HepG2 (cell line): ENCODE measurements around the gene RNU7-1. TPM values are rescaled to one million over a fixed set of nuclear protein-coding genes. Genes with fewer than 3 reads are reported as not detected.

Source experiments
- ATF1 ChIP-seq: IDR thresholded peaks from 2 replicates; pipeline ENCODE4 v1.6.1; 2016; ENCODE audit warnings: mild to moderate bottlenecking, control low read depth
- DDIT3 ChIP-seq: sonication (generic); formaldehyde crosslinking; IDR thresholded peaks from 2 replicates; pipeline ENCODE4 v1.4.0; 2020; ENCODE audit warnings: mild to moderate bottlenecking, missing genetic modification reagents
- FOXK2 ChIP-seq: fragments of 450-650 bp; IDR thresholded peaks from 2 replicates; pipeline ENCODE4 v1.6.1; 2016
- KAT7 ChIP-seq: IDR thresholded peaks from 2 replicates; pipeline ENCODE4 v1.6.1; 2018; ENCODE audit warnings: borderline replicate concordance, missing compliant biosample characterization
- MTA3 ChIP-seq: sonication (generic); formaldehyde crosslinking; IDR thresholded peaks from 2 replicates; pipeline ENCODE4 v1.4.0; 2020; ENCODE audit warnings: missing genetic modification reagents
- SP1 ChIP-seq, 2 experiments: fragments of 450-650 bp in 1 of 2; sonication (generic) in 1 of 2; formaldehyde crosslinking in 1 of 2; IDR thresholded peaks; 2 replicates each; pipeline versions ENCODE4 v1.4.0 to v1.6.1; 2016 to 2020; ENCODE audit warnings: missing genetic modification reagents in 1 of 2
- SP140L ChIP-seq: sonication (generic); formaldehyde crosslinking; IDR thresholded peaks from 2 replicates; pipeline ENCODE4 v1.4.0; 2020; ENCODE audit warnings: missing genetic modification reagents, borderline replicate concordance
- SP5 ChIP-seq: IDR thresholded peaks from 2 replicates; pipeline ENCODE4 v1.6.1; 2016; ENCODE audit warnings: low read depth, borderline replicate concordance
- TBP ChIP-seq: sonication (generic); formaldehyde crosslinking; IDR thresholded peaks from 2 replicates; pipeline ENCODE4 v1.5.0; 2020; ENCODE audit warnings: missing genetic modification reagents
- THAP11 ChIP-seq: IDR thresholded peaks from 2 replicates; pipeline ENCODE4 v1.6.1; 2016; ENCODE audit warnings: missing biosample characterization, missing genetic modification reagents
- TOE1 ChIP-seq: sonication (generic); formaldehyde crosslinking; IDR thresholded peaks from 2 replicates; pipeline ENCODE4 v1.4.0; 2020; ENCODE audit warnings: mild to moderate bottlenecking, missing genetic modification reagents
- ZKSCAN5 ChIP-seq: sonication (generic); formaldehyde crosslinking; IDR thresholded peaks from 2 replicates; pipeline ENCODE4 v1.5.1; 2020; ENCODE audit warnings: mild to moderate bottlenecking, missing genetic modification reagents
- ZNF230 ChIP-seq: sonication (generic); formaldehyde crosslinking; IDR thresholded peaks from 2 replicates; pipeline ENCODE4 v1.4.0; 2020; ENCODE audit warnings: mild to moderate bottlenecking, missing genetic modification reagents
- ZNF232 ChIP-seq: sonication (generic); formaldehyde crosslinking; IDR thresholded peaks from 2 replicates; pipeline ENCODE4 v1.4.0; 2020; ENCODE audit warnings: missing genetic modification reagents, borderline replicate concordance
- ZNF354B ChIP-seq: sonication (generic); formaldehyde crosslinking; IDR thresholded peaks from 2 replicates; pipeline ENCODE4 v1.8.0; 2022; ENCODE audit warnings: mild to moderate bottlenecking, missing genetic modification reagents
- ZNF749 ChIP-seq: sonication (generic); formaldehyde crosslinking; IDR thresholded peaks from 2 replicates; pipeline ENCODE4 v1.8.0; 2022; ENCODE audit warnings: mild to moderate bottlenecking, missing genetic modification reagents, moderate library complexity, borderline replicate concordance
- ZNF816 ChIP-seq: sonication (generic); formaldehyde crosslinking; IDR thresholded peaks from 2 replicates; pipeline ENCODE4 v1.8.0; 2022; ENCODE audit warnings: missing genetic modification reagents, mild to moderate bottlenecking, borderline replicate concordance
- polyA plus RNA-seq, 8 experiments: library from polyadenylated mRNA; depleted of rRNA in 3 of 8; stranded (reverse) in 7 of 8; unstranded in 1 of 8; fragments of >200 nt; fragmentation: Illumina TruSeq in 4 of 8; extraction: Trizol in 4 of 8; gene quantifications; 2 replicates each; pipeline versions ENCODE4 v1.2.1 to v1.2.3, GENCODE V29; 2011 to 2016; ENCODE audit warnings: low read depth in 4 of 8, missing spikeins in 1 of 8, mixed read lengths in 1 of 8; ENCODE audit not compliant: insufficient read depth in 1 of 8
- total RNA-seq, 5 experiments: library from RNA; depleted of rRNA; stranded (reverse); fragments of >200 nt; fragmentation: Illumina TruSeq; extraction: Trizol; gene quantifications; 2 replicates each; pipeline ENCODE4 v1.2.3, GENCODE V29; 2016; ENCODE audit warnings: low read depth in 1 of 5
- TF ChIP-seq, protein P1 (sequence below): sonication (generic); formaldehyde crosslinking; IDR thresholded peaks from 2 replicates; pipeline ENCODE4 v1.4.0; 2020; ENCODE audit warnings: mild to moderate bottlenecking, missing genetic modification reagents
- TF ChIP-seq, protein P2 (sequence below): sonication (generic); formaldehyde crosslinking; IDR thresholded peaks from 2 replicates; pipeline ENCODE4 v1.4.0; 2020; ENCODE audit warnings: mild to moderate bottlenecking, missing genetic modification reagents
- TF ChIP-seq, protein P3 (sequence below): sonication (generic); formaldehyde crosslinking; IDR thresholded peaks from 2 replicates; pipeline ENCODE4 v1.9.0; 2022; ENCODE audit warnings: missing genetic modification reagents, mild to moderate bottlenecking, borderline replicate concordance

The RNU7-1 gene
- total and polyA plus RNA-seq, 2 of the 13 experiments (the other 11 are each of a cell fraction or from before 2014, with no cell fraction given): not detected

- TF ChIP-seq ZNF749 (CRISPR knock-in tag) (0 out of 2 replicates have a peak, but pooled peaks have one; percentile 19), ATF1 (CRISPR knock-in tag) (no peak), TBP (CRISPR knock-in tag) (no peak), ZNF230 (CRISPR knock-in tag) (peak; percentile 6; the same call in 1 of the 2 replicates), KAT7 (CRISPR knock-in tag) (no peak; the same call in 1 of the 2 replicates), ZNF232 (CRISPR knock-in tag) (peak; percentile 88; the same call in 1 of the 2 replicates), DDIT3 (CRISPR knock-in tag) (no peak), SP5 (no peak), ZKSCAN5 (CRISPR knock-in tag) (no peak), SP1 (IDR thresholded peaks at IDR 0.05) (no peak), SP1 (CRISPR knock-in tag; IDR thresholded peaks at IDR 0.05) (peak; percentile 44; the same call in 1 of the 2 replicates), THAP11 (no peak; the same call in 1 of the 2 replicates), ZNF816 (CRISPR knock-in tag) (no peak), MTA3 (no peak), SP140L (CRISPR knock-in tag) (no peak), FOXK2 (no peak), ZNF354B (CRISPR knock-in tag) (no peak), TOE1 (CRISPR knock-in tag) (no peak)
- TF ChIP-seq, protein P1, sequence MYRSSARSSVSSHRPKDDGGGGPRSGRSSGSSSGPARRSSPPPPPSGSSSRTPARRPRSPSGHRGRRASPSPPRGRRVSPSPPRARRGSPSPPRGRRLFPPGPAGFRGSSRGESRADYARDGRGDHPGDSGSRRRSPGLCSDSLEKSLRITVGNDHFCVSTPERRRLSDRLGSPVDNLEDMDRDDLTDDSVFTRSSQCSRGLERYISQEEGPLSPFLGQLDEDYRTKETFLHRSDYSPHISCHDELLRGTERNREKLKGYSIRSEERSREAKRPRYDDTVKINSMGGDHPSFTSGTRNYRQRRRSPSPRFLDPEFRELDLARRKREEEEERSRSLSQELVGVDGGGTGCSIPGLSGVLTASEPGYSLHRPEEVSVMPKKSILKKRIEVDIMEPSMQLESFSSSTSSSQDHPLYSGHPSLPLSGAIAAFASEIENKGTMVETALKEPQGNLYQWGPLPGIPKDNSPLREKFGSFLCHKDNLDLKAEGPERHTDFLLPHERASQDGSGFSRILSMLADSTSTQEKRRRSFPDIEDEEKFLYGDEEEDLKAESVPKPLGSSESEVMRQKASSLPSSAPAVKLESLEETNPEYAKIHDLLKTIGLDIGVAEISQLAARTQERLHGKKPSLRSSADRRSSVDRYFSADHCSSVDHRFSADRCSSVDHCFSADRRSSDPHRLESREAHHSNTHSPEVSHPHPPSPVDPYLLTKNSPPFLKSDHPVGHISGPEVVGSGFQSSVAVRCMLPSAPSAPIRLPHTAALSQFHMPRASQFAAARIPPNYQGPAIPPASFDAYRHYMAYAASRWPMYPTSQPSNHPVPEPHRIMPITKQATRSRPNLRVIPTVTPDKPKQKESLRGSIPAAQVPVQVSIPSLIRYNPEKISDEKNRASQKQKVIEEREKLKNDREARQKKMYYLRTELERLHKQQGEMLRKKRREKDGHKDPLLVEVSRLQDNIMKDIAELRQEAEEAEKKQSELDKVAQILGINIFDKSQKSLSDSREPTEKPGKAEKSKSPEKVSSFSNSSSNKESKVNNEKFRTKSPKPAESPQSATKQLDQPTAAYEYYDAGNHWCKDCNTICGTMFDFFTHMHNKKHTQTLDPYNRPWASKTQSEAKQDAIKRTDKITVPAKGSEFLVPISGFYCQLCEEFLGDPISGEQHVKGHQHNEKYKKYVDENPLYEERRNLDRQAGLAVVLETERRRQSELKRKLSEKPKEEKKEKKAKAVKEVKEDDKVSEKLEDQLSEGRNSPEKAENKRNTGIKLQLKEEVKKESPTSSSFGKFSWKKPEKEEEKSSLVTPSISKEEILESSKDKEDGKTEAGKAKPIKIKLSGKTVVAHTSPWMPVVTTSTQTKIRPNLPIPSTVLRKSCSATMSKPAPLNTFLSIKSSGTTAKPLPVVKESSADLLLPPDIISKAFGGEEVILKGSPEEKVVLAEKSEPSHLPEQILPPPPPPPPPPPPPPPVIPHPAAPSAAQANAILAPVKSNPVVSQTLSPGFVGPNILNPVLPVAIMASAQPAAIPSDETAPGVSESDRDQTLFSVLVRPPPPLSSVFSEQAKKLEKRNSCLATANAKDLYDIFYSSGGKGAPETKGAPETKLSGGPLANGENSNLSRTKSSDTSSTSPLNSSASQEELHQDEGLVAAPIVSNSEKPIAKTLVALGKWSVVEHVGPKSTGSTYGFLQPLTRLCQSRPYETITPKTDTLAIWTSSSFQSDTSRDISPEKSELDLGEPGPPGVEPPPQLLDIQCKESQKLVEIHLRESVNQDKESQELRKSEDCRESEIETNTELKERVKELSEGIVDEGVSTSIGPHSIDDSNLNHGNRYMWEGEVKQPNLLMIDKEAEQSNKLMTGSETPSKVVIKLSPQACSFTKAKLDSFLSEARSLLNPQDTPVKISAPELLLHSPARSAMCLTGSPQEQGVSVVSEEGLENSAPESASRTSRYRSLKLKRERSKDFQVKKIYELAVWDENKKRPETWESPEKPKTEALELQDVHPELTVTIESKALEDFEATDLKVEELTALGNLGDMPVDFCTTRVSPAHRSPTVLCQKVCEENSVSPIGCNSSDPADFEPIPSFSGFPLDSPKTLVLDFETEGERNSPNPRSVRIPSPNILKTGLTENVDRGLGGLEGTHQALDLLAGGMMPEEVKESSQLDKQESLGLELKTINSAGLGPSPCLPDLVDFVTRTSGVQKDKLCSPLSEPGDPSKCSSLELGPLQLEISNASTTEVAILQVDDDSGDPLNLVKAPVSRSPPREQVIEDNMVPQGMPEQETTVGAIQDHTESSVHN: no peak
- TF ChIP-seq, protein P2, sequence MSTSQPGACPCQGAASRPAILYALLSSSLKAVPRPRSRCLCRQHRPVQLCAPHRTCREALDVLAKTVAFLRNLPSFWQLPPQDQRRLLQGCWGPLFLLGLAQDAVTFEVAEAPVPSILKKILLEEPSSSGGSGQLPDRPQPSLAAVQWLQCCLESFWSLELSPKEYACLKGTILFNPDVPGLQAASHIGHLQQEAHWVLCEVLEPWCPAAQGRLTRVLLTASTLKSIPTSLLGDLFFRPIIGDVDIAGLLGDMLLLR (CRISPR knock-in tag): no peak
- TF ChIP-seq, protein P3, sequence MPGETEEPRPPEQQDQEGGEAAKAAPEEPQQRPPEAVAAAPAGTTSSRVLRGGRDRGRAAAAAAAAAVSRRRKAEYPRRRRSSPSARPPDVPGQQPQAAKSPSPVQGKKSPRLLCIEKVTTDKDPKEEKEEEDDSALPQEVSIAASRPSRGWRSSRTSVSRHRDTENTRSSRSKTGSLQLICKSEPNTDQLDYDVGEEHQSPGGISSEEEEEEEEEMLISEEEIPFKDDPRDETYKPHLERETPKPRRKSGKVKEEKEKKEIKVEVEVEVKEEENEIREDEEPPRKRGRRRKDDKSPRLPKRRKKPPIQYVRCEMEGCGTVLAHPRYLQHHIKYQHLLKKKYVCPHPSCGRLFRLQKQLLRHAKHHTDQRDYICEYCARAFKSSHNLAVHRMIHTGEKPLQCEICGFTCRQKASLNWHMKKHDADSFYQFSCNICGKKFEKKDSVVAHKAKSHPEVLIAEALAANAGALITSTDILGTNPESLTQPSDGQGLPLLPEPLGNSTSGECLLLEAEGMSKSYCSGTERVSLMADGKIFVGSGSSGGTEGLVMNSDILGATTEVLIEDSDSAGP (CRISPR knock-in tag): peak; percentile 91; the same call in 1 of the 2 replicates
Observed at GRCh38 chr12:6944381-6945186, 968 bp downstream of the RNU7-1 start (continued).
